Adipose tissue (tissue), 3 donors: ENCODE data around the gene NPR3. TPM values are rescaled to one million over a fixed set of nuclear protein-coding genes. Genes with fewer than 3 reads are reported as not detected.

Experiments
- H3K27ac ChIP-seq: one replicate; pipeline ENCODE4 v1.5.1; 2013; ENCODE audit warnings: low read depth, low read length
- WGBS, 3 donors: extraction: QIAGEN DNeasy Blood & Tissue Kit; methylation state at CpG; one replicate each; pipeline ENCODE4 v1.1.7; 2013; 5-methylcytosine and 5-hydroxymethylcytosine counted together
- polyA plus RNA-seq, 3 donors: library from polyadenylated mRNA; stranded (reverse); fragments of 200-250 nt; gene quantifications; one replicate each; pipeline ENCODE4 v1.2.3, GENCODE V29; 2013
- donor health status: healthy with polysubstance abuse.
- donor health status: Bipolar disorder and iron deficiency.
- donor health status: healthy.

The NPR3 gene
- polyA plus RNA-seq, 3 donors: 1.9 to 2.6 (median 2.3) TPM

DNA sequence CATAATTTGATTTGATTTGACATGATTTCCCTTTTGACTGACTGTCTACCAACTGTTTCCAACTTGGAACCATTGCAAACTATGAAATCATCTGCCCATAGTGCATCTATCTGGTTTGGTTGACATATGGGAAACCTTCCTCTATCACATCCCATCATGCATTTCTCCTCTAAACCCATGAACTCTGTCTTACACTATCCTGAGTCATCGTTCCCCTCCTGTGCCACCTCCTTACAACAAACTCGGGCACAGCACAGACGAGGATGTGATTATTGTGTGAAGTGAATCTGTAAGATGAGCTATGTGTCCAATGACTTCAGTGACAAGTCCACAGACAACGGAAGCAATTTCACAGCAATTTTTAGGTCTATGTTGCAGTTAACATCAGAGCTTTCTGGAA is 126.1 kb downstream of the NPR3 start:
- 70 to 90% (median 74%) methylated on average over 4 of the region's 4 CpGs for WGBS, 3 donors

GRCh38 chr5:32839106-32839505 is 128.0 kb downstream of the NPR3 start:
- 69 to 96% (median 92%) methylated on average over 2 of the region's 2 CpGs for WGBS, 3 donors

More for the DNA sequence above, 126.1 kb downstream of the NPR3 start:
- no peak overlapping the region for H3K27ac ChIP-seq

GRCh38 chr5:32840606-32841005 is 129.5 kb downstream of the NPR3 start:
- 74 to 77% (median 77%) methylated on average over 3 of the region's 3 CpGs for WGBS, 3 donors
- H3K27ac ChIP-seq: no peak overlapping the region

More at GRCh38 chr5:32839106-32839505, 128.0 kb downstream of the NPR3 start:
- H3K27ac ChIP-seq: no peak overlapping the region

Other genes with a start within 250 kb of the NPR3 start
- gene SUB1, start 125.8 kb upstream of the NPR3 start, polyA plus RNA-seq: 100 to 1,000 TPM in 2 of 3 donors, 10 to 100 TPM in 1; 68.6 to 237 (median 225) TPM